ENCODE measurements around the gene DLGAP4. TPM values are rescaled to one million over a fixed set of nuclear protein-coding genes. Genes with fewer than 3 reads are reported as not detected.

Gene DLGAP4
- total RNA-seq, 1 donor from 2014 or later: 172 TPM

DNA sequence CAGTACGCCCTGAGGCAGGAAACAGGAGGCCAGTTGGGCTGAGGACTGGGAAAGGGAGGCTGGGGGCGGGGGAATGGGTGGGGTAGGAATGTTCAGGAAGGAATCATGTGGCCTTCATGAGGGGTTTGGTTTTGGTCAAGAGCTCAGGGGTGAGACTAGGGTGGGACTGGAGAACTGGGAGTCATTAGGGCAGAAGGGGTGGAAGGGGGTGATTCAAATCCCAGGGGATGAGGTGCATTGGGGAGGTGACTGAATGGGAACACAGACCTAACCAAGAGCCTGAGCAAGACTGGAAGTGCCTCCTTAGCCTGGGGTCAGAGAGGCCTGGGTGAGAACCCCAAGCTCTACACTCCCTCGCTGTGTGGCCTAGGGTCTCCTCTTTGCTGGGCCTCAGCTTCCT lies 86.8 kb downstream of the DLGAP4 start:
- DNase-seq (ENCODE audit: low spot score): no peak
- peaks cover 9% of the 10 kb centered on the region for H3K36me3 Mint-ChIP-seq (ENCODE audit: low read depth, unreplicated experiment)
- H3K27me3 Mint-ChIP-seq (ENCODE audit: unreplicated experiment): peaks cover 4% of the 10 kb centered on the region
- H3K27ac Mint-ChIP-seq (ENCODE audit: unreplicated experiment): no peak overlapping the region
- peaks cover 4% of the 10 kb centered on the region for H3K4me1 Mint-ChIP-seq (ENCODE audit: unreplicated experiment)
- no peak overlapping the region for H3K4me3 Mint-ChIP-seq (ENCODE audit: unreplicated experiment)
- H3K9me3 Mint-ChIP-seq (ENCODE audit: unreplicated experiment): no peaks in the 10 kb centered on the region
- TF ChIP-seq, protein P1, sequence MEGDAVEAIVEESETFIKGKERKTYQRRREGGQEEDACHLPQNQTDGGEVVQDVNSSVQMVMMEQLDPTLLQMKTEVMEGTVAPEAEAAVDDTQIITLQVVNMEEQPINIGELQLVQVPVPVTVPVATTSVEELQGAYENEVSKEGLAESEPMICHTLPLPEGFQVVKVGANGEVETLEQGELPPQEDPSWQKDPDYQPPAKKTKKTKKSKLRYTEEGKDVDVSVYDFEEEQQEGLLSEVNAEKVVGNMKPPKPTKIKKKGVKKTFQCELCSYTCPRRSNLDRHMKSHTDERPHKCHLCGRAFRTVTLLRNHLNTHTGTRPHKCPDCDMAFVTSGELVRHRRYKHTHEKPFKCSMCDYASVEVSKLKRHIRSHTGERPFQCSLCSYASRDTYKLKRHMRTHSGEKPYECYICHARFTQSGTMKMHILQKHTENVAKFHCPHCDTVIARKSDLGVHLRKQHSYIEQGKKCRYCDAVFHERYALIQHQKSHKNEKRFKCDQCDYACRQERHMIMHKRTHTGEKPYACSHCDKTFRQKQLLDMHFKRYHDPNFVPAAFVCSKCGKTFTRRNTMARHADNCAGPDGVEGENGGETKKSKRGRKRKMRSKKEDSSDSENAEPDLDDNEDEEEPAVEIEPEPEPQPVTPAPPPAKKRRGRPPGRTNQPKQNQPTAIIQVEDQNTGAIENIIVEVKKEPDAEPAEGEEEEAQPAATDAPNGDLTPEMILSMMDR (IDR thresholded peaks at IDR 0.05; ENCODE audit: unreplicated experiment): no peak

DNA sequence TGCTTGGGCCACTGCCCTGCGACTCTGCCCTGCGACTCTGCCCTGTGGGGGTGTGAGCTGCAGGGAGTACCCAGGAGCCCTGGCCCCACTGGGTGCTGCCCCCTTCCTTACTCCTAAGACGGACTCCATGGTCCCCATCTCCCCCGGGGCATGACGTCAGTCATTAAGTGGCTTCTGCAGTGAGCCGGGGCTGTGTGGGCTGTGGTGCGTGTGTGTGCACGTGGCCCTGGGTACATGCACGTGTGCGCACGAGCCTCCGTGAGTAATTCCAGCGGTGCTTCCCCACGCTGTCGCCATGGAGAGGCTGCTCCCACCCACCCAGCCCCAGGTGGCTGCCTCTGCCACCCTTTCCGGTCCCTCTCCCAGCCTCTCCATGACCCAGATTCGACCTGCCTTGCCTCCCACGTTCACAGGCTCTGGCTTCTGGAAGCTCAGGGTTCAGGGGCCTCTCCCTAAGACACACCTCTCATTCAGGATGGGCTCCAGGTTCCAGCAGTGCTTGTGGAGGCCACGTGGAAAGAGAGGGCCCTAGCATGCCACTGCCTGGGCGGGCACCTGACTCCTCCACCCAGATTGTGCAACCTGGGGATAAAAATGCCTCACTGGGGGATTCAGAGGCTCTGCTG lies 88.3 kb downstream of the DLGAP4 start:
- TF ChIP-seq, protein P1 (IDR thresholded peaks at IDR 0.05; ENCODE audit: unreplicated experiment): no peak

DNA sequence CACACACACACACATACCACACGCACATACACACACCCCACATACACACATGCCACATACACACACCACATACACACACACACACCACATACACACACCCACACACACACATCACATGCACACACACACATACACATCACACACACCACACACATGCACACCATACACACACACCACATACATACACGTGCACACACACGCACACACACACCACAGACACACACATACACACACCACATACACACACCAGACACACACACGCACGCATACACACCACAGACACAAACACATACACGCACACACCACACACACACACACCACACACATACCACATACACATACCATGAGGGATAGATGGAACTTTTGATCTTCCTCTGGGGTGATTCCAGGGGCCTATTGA lies 90.2 kb downstream of the DLGAP4 start:
- no peak for DNase-seq (ENCODE audit: low spot score)
- peaks cover 9% of the 10 kb centered on the region for H3K36me3 Mint-ChIP-seq (ENCODE audit: low read depth, unreplicated experiment)
- peaks cover 4% of the 10 kb centered on the region for H3K27me3 Mint-ChIP-seq (ENCODE audit: unreplicated experiment)
- peak overlapping the region; percentile 4 for H3K27ac Mint-ChIP-seq (ENCODE audit: unreplicated experiment)
- H3K9me3 Mint-ChIP-seq (ENCODE audit: unreplicated experiment): no peaks in the 10 kb centered on the region
- peaks cover 12% of the 10 kb centered on the region for H3K4me1 Mint-ChIP-seq (ENCODE audit: unreplicated experiment)
- H3K4me3 Mint-ChIP-seq (ENCODE audit: unreplicated experiment): peak overlapping the region; percentile 4
- TF ChIP-seq, protein P1 (IDR thresholded peaks at IDR 0.05; ENCODE audit: unreplicated experiment): no peak

More for the DNA sequence above, 88.3 kb downstream of the DLGAP4 start:
- H3K4me1 Mint-ChIP-seq (ENCODE audit: unreplicated experiment): peaks cover 4% of the 10 kb centered on the region
- no peak for DNase-seq (ENCODE audit: low spot score)
- H3K36me3 Mint-ChIP-seq (ENCODE audit: low read depth, unreplicated experiment): peaks cover 9% of the 10 kb centered on the region
- no peak overlapping the region for H3K27ac Mint-ChIP-seq (ENCODE audit: unreplicated experiment)
- H3K4me3 Mint-ChIP-seq (ENCODE audit: unreplicated experiment): no peak overlapping the region
- H3K27me3 Mint-ChIP-seq (ENCODE audit: unreplicated experiment): peaks cover 4% of the 10 kb centered on the region
- H3K9me3 Mint-ChIP-seq (ENCODE audit: unreplicated experiment): no peaks in the 10 kb centered on the region

DNA sequence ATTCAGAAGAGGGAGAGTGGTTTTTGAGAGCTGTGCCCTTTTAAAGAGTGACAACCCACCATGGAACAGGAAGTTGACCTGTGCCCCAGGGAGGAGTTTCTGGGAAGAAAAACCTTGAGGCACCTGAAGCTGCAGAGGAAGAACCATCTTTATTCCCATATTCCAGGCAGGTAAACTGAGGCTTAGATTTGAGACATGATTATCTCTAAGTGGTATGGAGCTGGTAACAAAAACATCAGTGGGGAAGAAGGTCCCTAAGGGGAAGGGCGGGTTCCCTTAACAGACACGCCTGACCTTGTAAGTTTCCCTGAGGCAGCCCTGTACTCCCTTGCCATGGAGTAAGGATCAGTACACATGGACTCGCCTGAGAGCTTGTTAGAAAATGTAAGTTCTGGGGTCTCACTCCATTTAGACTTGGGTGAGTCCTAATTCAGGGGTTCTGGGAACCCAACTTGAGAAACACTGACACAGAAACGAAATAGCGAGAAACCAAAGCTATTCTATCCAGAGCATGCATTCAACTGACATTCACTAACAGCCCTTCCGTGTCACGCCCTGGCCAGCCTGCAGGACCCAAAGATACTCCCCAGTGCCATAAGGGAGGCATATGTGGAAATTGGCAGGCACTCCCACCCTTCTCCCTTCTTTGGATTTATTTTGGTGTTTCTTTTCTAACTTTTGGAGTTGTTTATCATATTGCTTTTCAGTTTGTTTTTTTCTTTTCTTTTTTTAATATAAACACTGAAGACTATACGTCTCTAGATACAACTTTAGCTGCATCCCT lies 90.9 kb downstream of the DLGAP4 start:
- Mint-ChIP-seq H3K36me3 (ENCODE audit: low read depth, unreplicated experiment) (peaks cover 9% of the 10 kb centered on the region), H3K27ac (ENCODE audit: unreplicated experiment) (no peak overlapping the region), H3K27me3 (ENCODE audit: unreplicated experiment) (peaks cover 4% of the 10 kb centered on the region), H3K4me3 (ENCODE audit: unreplicated experiment) (no peak overlapping the region), H3K9me3 (ENCODE audit: unreplicated experiment) (no peaks in the 10 kb centered on the region), H3K4me1 (ENCODE audit: unreplicated experiment) (peaks cover 11% of the 10 kb centered on the region)
- TF ChIP-seq, protein P1 (IDR thresholded peaks at IDR 0.05; ENCODE audit: unreplicated experiment): no peak
- no peak for DNase-seq (ENCODE audit: low spot score)

DNA sequence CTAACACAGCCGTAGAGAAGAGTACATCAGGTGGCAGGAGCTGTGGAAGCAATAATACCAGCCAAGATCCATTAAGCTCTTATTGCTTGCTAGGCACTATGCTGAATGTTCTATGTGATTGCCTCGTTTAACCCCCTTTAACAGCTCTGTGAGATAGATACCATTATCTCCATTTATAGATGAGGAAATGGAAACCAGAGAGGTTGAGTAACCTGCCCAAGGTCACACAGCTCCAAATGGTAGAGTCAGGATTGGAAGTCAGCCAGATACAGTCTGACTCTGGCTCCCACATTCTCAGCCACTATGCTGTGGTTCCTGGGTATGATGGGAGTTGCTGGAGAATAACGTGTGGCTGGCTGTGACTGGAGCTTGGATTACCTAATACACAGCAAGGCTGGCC lies 92.4 kb downstream of the DLGAP4 start:
- H3K27ac Mint-ChIP-seq (ENCODE audit: unreplicated experiment): no peak overlapping the region
- peaks cover 9% of the 10 kb centered on the region for H3K36me3 Mint-ChIP-seq (ENCODE audit: low read depth, unreplicated experiment)
- TF ChIP-seq, protein P1 (IDR thresholded peaks at IDR 0.05; ENCODE audit: unreplicated experiment): no peak
- no peak overlapping the region for H3K4me3 Mint-ChIP-seq (ENCODE audit: unreplicated experiment)
- no peaks in the 10 kb centered on the region for H3K9me3 Mint-ChIP-seq (ENCODE audit: unreplicated experiment)
- DNase-seq (ENCODE audit: low spot score): no peak
- H3K27me3 Mint-ChIP-seq (ENCODE audit: unreplicated experiment): peaks cover 4% of the 10 kb centered on the region
- H3K4me1 Mint-ChIP-seq (ENCODE audit: unreplicated experiment): peaks cover 11% of the 10 kb centered on the region

Measured in endothelial cell (in vitro differentiated cells).